IPS-11a (cell line): ENCODE data around the gene HIF3A.

ENCODE experiments used
- H3K4me3 ChIP-seq: one replicate; pipeline ENCODE4 v1.5.1; 2013; ENCODE audit warnings: low read depth, low read length, control low read depth

Gene HIF3A

GRCh38 chr19:46326608-46327007 lies 29.8 kb downstream of the HIF3A start:
- no peak overlapping the region for H3K4me3 ChIP-seq

GRCh38 chr19:46328079-46328478 lies 31.2 kb downstream of the HIF3A start:
- no peak overlapping the region for H3K4me3 ChIP-seq

- no peak overlapping the region for H3K4me3 ChIP-seq
These were observed 33.6 kb downstream of the HIF3A start for GRCh38 chr19:46330319-46330918.

- no peak overlapping the region for H3K4me3 ChIP-seq
These were observed 40.6 kb downstream of the HIF3A start for GRCh38 chr19:46337487-46337886.

- H3K4me3 ChIP-seq = no peak overlapping the region
These were observed 42.6 kb downstream of the HIF3A start for GRCh38 chr19:46339446-46339845.

- H3K4me3 ChIP-seq = no peak overlapping the region
These were observed 43.3 kb downstream of the HIF3A start for GRCh38 chr19:46340051-46340659.

GRCh38 chr19:46341937-46342336 lies 45.1 kb downstream of the HIF3A start:
- H3K4me3 ChIP-seq = no peak overlapping the region

- H3K4me3 ChIP-seq = no peak overlapping the region
These were observed 47.5 kb downstream of the HIF3A start for GRCh38 chr19:46344363-46344762.

GRCh38 chr19:46345157-46345556 lies 48.3 kb downstream of the HIF3A start:
- no peak overlapping the region for H3K4me3 ChIP-seq

GRCh38 chr19:46346821-46347571 lies 50.2 kb downstream of the HIF3A start, which contains the start of gene PPP5C:
Gene PPP5C (plus strand): TSS chr19:46347087. CDS start chr19:46347097, 10 bp downstream.
- H3K4me3 ChIP-seq = peak within 1 kb of the TSS; percentile 97

GRCh38 chr19:46347572-46347883 lies 50.7 kb downstream of the HIF3A start:
- H3K4me3 ChIP-seq = peak overlapping the region; percentile 97

GRCh38 chr19:46347985-46348384 lies 51.1 kb downstream of the HIF3A start:
- H3K4me3 ChIP-seq = no peak overlapping the region

- H3K4me3 ChIP-seq = no peak overlapping the region
These were observed 52.6 kb downstream of the HIF3A start for GRCh38 chr19:46349311-46349993.

- H3K4me3 ChIP-seq = no peak overlapping the region
These were observed 53.4 kb downstream of the HIF3A start for GRCh38 chr19:46350029-46350757.

- H3K4me3 ChIP-seq = no peak overlapping the region
These were observed 53.9 kb downstream of the HIF3A start for GRCh38 chr19:46350758-46351159.

- no peak overlapping the region for H3K4me3 ChIP-seq
These were observed 54.6 kb downstream of the HIF3A start for GRCh38 chr19:46351241-46352041.

- no peak overlapping the region for H3K4me3 ChIP-seq
These were observed 57.1 kb downstream of the HIF3A start for GRCh38 chr19:46353730-46354528.

GRCh38 chr19:46355234-46356148 lies 58.6 kb downstream of the HIF3A start:
- H3K4me3 ChIP-seq = no peak overlapping the region
